BJ (cell line): ENCODE data around the gene ERICH6. TPM values are rescaled to one million over a fixed set of nuclear protein-coding genes. Genes with fewer than 3 reads are reported as not detected.

Experiments
- CTCF ChIA-PET: fragments of 350-600 bp; formaldehyde crosslinking; extraction: SDS; loops from one replicate; lab custom pipeline; 2021; ENCODE audit warnings: antibody characterized with exemption, inconsistent platforms; lab: Yijun Ruan, JAX
- POLR2A ChIA-PET: fragments of 300-600 bp; sonication (Branson Sonifier 250); formaldehyde crosslinking; extraction: SDS; loops from one replicate; lab custom pipeline; 2021; ENCODE audit warnings: antibody characterized with exemption; lab: Charles Lee
- DNase-seq: peaks from one replicate; pipeline ENCODE4 v3.0.0-alpha.2; 2011; ENCODE audit warnings: low read depth
- H3K27me3 ChIP-seq: 2 replicates; pipeline ENCODE4 v1.6.0; 2011; ENCODE audit warnings: low read length; ENCODE audit not compliant: control insufficient read depth, insufficient read depth
- H3K36me3 ChIP-seq: 2 replicates; pipeline ENCODE4 v1.5.1; 2011; ENCODE audit warnings: low read length; ENCODE audit not compliant: control insufficient read depth, insufficient read depth
- H3K4me3 ChIP-seq: 2 replicates; pipeline ENCODE4 v1.5.1; 2011; ENCODE audit warnings: low read depth, mild to moderate bottlenecking, control low read depth, low read length
- CTCF ChIP-seq: IDR thresholded peaks from 2 replicates; pipeline ENCODE4 v1.5.1; 2011; ENCODE audit warnings: low read depth, mild to moderate bottlenecking, control low read depth, inconsistent platforms, low read length, moderate library complexity; ENCODE audit not compliant: insufficient read depth
- polyA plus RNA-seq: library from polyadenylated mRNA; depleted of rRNA; stranded (reverse); fragments of >200 nt; gene quantifications from 2 replicates; pipeline ENCODE4 v1.2.3, GENCODE V29; 2011

Gene ERICH6
- polyA plus RNA-seq, 1 experiment: not detected

- no peak for TF ChIP-seq CTCF
- H3K36me3 ChIP-seq: peaks cover 2% of the 10 kb centered on the region
- no peak overlapping the region for H3K4me3 ChIP-seq
- H3K27me3 ChIP-seq: no peaks in the 10 kb centered on the region
- ChIA-PET CTCF (interaction anchor here (2.6 kb wide), 1 partner anchor 15 kb away, joined by 9 read pairs; no protein-coding TSS in a partner anchor), POLR2A (no interaction called here)
- no peak for DNase-seq
These were observed 32.6 kb upstream of the ERICH6 start for GRCh38 chr3:150736316-150736719.

- CTCF ChIA-PET: interaction anchor here (0.8 to 2.6 kb wide), 2 partner anchors 13 to 21 kb away, joined by 3 to 9 read pairs; no protein-coding TSS in a partner anchor
- POLR2A ChIA-PET: no interaction called here
These were observed 31.0 kb upstream of the ERICH6 start for GRCh38 chr3:150734795-150735119.

GRCh38 chr3:150733936-150734794, 30.4 kb upstream of the ERICH6 start:
- no peak for DNase-seq
- no peak for TF ChIP-seq CTCF
- POLR2A ChIA-PET: interaction anchor here (0.6 kb wide), 1 partner anchor 132 kb away, joined by 4 read pairs; no protein-coding TSS in a partner anchor

More at GRCh38 chr3:150734795-150735119, 31.0 kb upstream of the ERICH6 start:
- TF ChIP-seq CTCF: no peak
- no peaks in the 10 kb centered on the region for H3K36me3 ChIP-seq
- DNase-seq: no peak
- no peak overlapping the region for H3K4me3 ChIP-seq
- H3K27me3 ChIP-seq: no peaks in the 10 kb centered on the region

GRCh38 chr3:150733373-150733935, 29.7 kb upstream of the ERICH6 start:
- no peak overlapping the region for H3K4me3 ChIP-seq
- ChIA-PET CTCF (no interaction called here), POLR2A (no interaction called here)
- DNase-seq: no peak
- no peaks in the 10 kb centered on the region for H3K36me3 ChIP-seq
- no peak for TF ChIP-seq CTCF
- H3K27me3 ChIP-seq: no peaks in the 10 kb centered on the region

More at GRCh38 chr3:150733936-150734794, 30.4 kb upstream of the ERICH6 start:
- no peaks in the 10 kb centered on the region for H3K36me3 ChIP-seq
- CTCF ChIA-PET: interaction anchor here (2.6 kb wide), 1 partner anchor 13 kb away, joined by 9 read pairs; no protein-coding TSS in a partner anchor
- H3K27me3 ChIP-seq: no peaks in the 10 kb centered on the region
- H3K4me3 ChIP-seq: no peak overlapping the region

- no peaks in the 10 kb centered on the region for H3K27me3 ChIP-seq
- no peak for TF ChIP-seq CTCF
- ChIA-PET POLR2A (interaction anchor here (0.6 kb wide), 1 partner anchor 28 kb away, joined by 3 read pairs; no protein-coding TSS in a partner anchor), CTCF (interaction anchor here (0.6 to 2.7 kb wide), 4 partner anchors 8 to 58 kb away, joined by 3 to 7 read pairs (median 5); no protein-coding TSS in a partner anchor)
- no peaks in the 10 kb centered on the region for H3K36me3 ChIP-seq
- DNase-seq: no peak
- no peak overlapping the region for H3K4me3 ChIP-seq
These were observed 26.1 kb upstream of the ERICH6 start for GRCh38 chr3:150729682-150730360.
